GM19324 (cell line): ENCODE measurements around the gene TREML1.
"Not testable (repeated sequence)": the region's sequence is repeated elsewhere in the genome, so short reads cannot be mapped to it uniquely, and the experiment has no call there.

Source experiments
- ATAC-seq: cut with Tn5 transposase; IDR thresholded peaks from one replicate; pipeline ENCODE4 v1.9.1; 2021; ENCODE audit warnings: mild to moderate bottlenecking, moderate library complexity; ENCODE audit not compliant: unreplicated experiment, low FRiP score

Gene TREML1, protein sequence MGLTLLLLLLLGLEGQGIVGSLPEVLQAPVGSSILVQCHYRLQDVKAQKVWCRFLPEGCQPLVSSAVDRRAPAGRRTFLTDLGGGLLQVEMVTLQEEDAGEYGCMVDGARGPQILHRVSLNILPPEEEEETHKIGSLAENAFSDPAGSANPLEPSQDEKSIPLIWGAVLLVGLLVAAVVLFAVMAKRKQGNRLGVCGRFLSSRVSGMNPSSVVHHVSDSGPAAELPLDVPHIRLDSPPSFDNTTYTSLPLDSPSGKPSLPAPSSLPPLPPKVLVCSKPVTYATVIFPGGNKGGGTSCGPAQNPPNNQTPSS

DNA sequence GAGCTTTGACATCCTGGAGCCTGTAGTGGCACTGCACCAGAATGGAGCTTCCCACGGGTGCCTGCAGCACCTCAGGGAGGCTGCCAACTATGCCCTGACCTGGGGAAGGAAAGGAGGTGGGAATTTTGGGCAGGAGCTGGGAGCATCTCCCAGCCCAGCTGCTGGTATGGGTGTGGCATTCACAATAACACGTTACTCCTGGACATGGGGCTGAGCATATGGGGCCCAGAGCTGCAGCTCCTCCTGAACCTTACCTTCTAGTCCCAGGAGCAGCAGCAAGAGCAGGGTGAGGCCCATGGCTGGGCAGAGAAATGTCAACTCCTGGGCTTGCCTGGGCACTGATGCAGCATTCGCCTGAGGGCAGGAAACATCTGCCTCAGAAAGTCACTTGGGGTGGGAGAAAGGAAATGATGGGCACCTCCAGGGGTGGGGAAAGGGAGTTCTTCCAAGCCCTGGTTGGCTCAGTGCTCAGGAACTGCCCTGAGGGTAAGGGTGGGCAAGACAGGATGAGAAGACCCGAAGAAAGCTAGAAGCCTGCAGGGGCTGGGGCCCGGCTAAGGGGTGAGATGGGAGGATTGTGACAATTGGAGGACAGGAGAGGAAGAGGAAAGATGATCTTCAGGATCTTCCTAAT is at the start of gene TREML1:
Gene TREML1, minus strand, starts transcription at position 356 of the 634 bp plus-strand sequence. Its CDS starts 59 bp downstream, at position 297.
- no peak for ATAC-seq

- no peak for ATAC-seq
These were observed 47.6 kb upstream of the TREML1 start for GRCh38 chr6:41201764-41202173.

GRCh38 chr6:41200901-41201763 is 47.0 kb upstream of the TREML1 start, which contains the start of gene TREML2:
TSS of gene TREML2 (minus strand) at chr6:41201149. CDS start at chr6:41201008, 141 bp downstream.
- no peak for ATAC-seq

DNA sequence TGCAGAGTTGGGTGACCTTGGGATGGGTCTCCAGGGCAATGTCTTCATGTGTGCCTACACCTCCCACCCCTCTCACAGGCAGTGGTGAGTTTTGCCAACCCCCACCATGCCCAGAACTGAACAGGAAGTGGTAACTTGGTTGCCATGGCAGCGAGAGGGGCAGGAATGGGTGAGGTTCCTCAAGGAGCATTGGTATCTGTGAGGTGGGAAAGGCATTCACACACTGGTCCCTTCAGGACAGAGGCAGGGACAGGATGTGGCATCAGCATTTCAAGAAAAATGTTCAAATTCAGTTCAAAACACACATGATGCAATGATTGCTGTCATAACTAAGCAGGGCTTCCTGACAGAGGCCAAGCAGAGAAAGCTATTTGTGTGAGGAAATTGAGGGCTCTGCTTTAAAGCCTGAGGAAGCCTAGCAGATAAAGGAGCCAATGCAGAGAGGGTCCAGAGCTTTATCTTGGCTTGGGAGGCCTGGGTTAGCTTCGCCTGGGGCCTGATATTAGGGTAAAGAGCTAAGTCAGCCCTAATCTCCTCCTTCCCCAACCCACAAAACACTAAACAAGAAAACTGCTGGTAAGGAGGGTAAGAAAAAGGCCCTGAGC is 46.3 kb upstream of the TREML1 start:
- ATAC-seq, result no peak

- ATAC-seq, result no peak
These were observed 45.6 kb upstream of the TREML1 start for GRCh38 chr6:41199552-41200246.

DNA sequence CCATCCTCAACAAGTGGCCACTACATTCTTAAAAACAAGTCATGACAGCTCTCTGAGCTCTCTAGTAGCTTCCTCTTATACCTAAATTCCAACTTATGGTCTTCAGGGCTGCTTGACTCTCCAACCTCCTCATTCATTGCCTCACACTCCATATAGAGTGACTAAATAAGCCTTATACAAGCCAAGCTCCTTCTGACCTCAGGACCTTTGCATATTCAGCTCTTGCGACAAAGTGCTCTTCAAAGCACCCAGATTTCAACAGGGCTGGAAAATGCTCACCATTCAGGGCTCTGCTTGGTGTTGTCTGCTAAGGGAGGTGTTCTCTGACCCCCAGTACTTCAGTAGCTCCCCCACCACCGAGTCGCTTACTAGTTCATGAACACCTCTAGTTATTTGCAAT is 43.1 kb upstream of the TREML1 start:
- no peak for ATAC-seq

DNA sequence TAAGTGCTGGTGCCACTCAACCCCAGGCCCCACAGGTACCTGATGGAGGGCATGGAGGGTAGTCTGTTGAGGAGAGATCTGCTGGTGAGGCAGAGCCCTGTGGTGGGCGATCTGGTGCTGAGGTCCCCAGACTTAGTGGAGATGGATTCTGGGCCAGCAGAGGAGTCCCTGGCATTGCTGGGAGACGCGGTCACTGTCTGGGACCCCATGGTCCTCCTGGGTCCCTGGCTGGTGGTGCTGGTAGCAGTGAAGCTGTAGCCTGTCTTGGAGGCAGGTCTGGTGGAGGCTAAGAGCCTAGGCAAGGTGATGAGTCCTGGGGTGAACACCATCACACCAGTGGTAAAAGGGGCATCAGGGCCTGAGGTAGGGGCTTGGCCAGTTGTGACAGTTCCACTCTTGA is 40.2 kb upstream of the TREML1 start:
- ATAC-seq, result no peak

DNA sequence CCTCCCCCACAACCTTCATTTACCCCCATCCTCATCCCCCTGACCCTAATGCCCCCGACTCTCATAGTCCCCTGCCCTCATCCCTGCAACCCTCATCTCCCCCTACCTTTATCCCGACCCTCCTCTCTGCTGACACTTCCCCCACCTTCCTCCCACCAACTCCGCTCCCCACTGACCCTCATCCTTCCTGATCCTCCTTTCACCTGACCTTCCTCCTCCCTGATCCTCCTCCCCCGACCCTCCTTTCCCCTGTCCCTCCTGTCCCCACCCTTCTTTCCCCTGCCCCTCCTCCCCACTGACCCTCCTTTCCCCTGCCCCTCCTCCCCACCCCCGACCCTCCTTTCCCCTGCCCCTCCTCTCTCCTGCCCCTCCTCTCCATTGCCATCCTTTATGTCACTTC is 39.7 kb upstream of the TREML1 start:
- ATAC-seq, result no peak

DNA sequence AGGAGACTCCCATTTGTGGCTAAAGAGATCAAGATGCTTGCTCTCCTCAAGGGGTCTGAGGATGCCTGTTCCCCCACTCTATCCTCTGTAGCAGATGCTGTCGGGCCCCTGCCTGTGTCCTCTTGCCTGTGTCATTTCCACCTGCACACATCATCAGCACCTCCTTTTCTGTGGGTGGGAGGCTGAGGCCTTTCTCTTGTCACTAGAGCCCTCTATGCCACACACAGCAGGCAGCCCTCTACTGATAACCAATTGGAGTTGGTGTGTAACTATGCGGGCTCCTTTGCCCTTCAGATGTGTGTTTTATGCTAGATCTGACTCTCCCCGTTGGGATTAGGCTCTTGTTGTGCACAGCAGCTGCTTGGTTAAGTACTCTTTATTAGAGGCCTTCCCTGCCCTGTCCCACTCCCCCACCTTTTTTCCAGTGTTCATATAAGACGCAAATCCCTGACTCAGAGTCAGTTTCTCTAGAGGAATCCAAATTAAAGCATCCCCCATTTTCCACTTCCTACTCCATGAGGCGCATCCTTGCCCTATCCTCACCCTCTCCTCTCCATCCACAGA is 39.1 kb upstream of the TREML1 start:
- ATAC-seq, result no peak

- ATAC-seq, result no peak
These were observed 37.4 kb upstream of the TREML1 start for GRCh38 chr6:41191569-41191968.

DNA sequence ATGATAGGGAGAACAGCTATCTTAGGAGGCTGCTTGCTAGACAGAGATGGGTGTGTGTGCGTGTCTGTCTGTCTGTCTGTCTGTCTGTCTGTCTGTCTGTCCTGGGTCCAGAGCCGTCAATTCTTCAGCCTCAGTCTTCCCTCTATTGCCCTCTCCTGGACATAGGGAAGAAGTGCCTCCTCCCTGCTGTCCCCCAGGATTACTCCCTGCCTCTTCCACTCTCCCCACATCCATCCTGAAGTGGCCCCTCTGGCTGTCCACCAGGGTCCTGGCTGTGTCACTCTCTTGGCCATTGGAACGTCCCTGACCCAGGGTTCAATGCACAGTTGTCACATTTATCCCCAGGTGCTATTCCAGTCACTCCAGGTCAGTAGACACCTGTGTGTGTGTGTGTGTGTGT is 36.6 kb upstream of the TREML1 start:
- ATAC-seq, result no peak

GRCh38 chr6:41189967-41190366 is 35.8 kb upstream of the TREML1 start:
- no peak for ATAC-seq

DNA sequence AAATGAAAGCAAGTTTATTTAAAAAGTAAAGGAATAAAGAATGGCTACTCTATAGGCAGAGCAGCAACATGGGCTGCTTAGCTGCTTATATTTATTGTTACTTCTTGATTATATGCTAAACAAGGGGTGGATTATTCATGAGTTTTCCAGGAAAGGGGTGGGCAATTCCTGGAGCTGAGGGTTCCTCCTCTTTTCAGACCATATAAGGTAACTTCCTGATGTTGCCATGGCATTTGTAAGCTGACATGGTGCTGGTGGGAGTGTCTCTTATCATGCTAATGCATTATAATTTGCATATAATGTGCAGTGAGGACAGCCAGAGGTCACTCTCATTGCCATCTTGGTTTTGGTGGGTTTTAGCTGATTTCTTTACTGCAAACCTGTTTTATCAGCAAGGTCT is 34.9 kb upstream of the TREML1 start:
- not testable (repeated sequence) for ATAC-seq

DNA sequence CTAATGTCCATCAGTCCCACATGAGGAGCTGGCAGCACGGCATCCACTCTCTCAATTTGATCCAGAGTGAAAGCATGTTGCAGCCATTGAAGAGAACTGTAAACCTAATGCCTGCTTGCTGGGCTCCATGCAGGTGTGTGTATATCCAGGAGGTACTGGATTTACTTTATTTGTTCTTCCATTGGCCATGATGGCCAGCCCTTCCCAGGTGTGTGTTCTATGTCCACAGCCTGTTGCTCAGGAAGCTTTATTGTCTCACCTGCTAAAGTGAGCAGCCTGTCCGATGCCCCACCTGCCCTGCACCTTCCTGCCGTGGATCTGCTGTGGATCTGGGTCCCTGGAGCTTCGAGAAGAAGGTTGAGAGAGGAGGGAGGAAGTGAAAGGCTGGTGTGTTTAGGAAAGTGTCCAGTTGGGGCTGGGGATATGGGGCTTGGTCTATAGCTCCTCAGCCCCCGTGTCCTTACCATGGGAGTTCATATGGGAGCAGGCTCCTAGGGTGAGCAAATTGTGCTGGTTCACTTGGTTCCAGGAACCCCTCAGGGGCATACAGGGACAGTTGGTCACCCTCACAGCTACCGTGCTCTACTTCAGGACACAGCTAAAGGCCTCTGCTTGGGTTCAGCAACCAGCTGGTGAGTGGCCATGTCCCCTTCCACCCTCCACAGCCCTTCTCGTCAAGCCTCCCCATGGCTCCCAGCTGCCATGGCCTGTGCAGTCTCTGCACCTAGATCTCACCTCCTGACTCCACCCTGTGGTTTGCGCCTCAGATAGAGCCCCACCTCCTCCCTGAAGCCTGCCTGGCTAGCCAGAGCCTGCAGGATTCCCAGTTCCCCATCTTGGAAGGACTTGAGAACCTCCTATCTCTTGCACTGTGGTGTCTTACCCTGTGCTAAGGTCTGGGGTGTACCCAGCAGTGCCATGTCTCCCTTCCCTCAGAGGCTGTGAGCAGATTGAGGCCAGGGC is 34.1 kb upstream of the TREML1 start:
- no peak for ATAC-seq

DNA sequence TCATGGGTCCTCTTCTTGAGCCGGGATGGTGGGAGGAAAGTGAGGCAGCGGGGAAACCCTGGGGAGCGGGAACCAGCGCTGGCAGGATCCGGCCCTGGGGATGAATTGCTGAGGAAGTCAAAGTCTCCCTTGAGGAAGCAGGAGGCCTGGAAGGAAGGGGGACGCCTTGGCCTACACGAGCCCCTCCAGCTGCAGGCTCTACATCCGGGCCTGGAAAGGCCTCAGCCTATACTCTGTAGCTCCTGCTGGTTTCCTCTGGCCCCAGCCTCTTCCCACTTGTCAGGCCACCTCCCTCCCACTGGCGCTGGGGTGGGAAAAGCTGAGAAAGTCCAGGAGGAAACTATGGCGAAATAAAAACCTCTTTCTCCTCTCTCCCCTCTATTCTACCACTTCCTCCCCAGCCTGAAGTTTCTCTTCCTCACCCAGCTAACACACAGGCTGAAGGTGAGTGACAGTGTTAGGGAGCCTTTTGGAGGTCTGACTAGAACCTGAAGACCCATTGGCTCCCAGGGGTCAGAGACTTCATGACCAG is 31.9 kb upstream of the TREML1 start:
- no peak for ATAC-seq

- no peak for ATAC-seq
These were observed 30.6 kb upstream of the TREML1 start for GRCh38 chr6:41184761-41185160.

- ATAC-seq, result no peak
These were observed 28.2 kb upstream of the TREML1 start for GRCh38 chr6:41182069-41183034.
